HG03108 (cell line): ENCODE data around the gene C19orf38.
"Not testable (repeated sequence)": the region's sequence is repeated elsewhere in the genome, so short reads cannot be mapped to it uniquely, and the experiment has no call there.

Source experiments
- ATAC-seq: cut with Tn5 transposase; IDR thresholded peaks from one replicate; pipeline ENCODE4 v1.9.1; 2021; ENCODE audit warnings: moderate library complexity; ENCODE audit not compliant: unreplicated experiment

C19orf38 gene

DNA sequence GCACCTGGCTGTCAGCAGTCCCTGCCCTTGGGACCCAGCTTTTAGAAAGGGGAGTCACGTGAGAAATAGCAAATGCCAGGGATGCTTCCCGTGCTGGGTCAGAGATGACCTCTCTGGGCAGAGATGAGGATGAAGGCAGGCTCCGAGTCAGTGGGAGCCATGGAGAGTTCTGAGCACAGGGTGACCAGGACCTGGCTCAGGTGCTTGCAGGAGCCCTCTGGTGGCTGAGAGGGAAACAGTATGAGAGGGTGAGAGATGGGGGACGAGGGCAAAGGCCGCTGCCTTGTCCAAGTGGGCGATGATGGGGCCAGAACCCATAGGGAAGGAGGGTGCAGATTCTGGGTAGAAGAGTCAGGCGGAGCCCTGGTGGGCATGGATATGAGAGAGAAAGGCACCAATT is 28.0 kb upstream of the C19orf38 start:
- no peak for ATAC-seq

DNA sequence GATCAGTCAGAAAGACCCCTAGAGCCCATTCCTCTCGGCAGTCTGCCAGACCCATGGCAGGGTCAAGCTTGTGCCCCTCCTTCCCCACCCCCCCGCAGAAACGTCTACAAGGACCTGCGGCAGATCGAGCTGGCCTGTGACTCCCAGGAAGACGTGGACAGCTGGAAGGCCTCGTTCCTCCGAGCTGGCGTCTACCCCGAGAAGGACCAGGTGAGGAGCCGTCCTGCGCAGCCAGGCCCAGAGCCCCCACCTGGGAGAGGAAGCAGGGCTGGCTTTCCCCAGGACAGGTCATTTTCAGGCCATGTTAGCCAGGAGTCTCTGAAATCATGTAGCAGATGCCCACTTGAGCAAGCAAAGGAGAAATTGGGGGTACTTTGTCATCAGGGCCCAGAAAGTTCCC is 24.5 kb upstream of the C19orf38 start:
- ATAC-seq, result no peak

DNA sequence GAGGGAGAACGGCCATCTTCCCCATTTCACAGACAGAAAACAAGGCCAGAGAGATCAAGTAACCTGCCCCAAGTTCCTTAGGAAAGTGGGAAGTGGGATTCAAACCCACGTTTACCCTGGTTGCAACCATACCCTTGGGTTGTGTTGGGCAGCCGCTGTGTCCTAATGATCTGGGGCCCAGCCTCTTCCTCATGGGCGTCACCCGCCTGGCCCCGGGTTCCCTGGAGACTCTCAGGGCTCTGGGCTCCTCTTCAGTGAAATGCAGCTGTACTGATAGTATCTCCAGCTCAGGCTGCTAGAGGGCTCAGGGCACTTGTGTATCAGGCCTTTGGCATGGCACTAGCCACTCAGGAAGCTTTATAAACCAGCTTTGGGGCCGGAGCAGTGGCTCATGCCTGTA is 22.0 kb upstream of the C19orf38 start:
- ATAC-seq, result no peak

DNA sequence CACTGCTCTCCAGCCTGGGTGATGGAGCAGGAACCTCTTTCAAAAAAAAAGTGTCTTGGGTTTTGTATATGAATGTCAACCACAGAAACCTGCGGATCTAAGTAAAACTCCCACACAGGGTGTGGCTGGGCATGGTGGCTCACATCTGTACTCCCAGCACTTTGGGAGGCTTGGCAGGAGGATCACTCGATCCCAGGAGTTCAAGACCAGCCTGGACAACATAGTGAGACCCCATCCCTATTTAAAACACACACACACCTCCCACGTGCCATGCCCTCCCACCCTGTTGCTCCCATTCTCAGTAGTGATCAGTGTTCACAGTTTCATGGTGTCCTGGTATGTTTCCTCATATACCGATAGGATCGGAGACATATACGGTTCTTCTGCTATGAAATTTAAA is 21.4 kb upstream of the C19orf38 start:
- ATAC-seq, result no peak

- ATAC-seq, result no peak
These were observed 19.0 kb upstream of the C19orf38 start for GRCh38 chr19:10828981-10829821.

DNA sequence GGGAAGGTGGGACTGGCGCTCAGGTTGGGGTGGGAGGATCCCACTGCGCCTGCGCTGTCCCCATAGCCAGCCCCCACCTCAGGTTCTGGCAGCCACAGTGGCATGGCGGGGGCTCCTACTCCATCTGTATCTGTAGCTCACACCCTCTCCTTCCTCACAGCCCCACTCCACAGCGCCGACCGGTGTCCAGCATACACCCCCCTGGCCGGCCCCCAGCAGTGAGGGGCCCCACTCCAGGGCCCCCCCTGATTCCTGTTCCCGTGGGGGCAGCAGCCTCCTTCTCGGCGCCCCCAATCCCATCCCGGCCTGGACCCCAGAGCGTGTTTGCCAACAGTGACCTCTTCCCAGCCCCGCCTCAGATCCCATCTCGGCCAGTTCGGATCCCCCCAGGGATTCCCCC is 18.2 kb upstream of the C19orf38 start:
- ATAC-seq, result no peak

DNA sequence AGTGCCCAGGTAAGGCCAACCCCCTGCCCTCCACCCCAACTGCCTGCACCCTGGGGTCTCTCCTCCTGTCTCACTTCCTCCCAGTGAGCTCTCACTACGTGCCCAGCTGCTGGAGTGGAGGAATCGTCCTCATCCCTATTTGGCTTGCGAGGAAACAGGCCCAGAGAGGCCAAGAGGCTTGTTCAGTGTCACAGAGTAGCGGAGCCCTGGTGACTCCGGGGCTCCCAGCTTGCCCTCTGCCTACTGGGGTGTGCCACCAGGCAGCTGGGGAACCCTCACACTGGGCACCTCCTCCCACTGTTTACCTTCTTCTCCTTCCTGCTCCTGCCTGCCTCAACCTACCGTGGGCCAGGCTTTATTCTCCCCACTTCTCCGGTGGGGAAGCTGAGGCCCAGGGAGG is 17.8 kb upstream of the C19orf38 start:
- ATAC-seq, result no peak

- no peak for ATAC-seq
These were observed 17.1 kb upstream of the C19orf38 start for GRCh38 chr19:10830931-10831779.

DNA sequence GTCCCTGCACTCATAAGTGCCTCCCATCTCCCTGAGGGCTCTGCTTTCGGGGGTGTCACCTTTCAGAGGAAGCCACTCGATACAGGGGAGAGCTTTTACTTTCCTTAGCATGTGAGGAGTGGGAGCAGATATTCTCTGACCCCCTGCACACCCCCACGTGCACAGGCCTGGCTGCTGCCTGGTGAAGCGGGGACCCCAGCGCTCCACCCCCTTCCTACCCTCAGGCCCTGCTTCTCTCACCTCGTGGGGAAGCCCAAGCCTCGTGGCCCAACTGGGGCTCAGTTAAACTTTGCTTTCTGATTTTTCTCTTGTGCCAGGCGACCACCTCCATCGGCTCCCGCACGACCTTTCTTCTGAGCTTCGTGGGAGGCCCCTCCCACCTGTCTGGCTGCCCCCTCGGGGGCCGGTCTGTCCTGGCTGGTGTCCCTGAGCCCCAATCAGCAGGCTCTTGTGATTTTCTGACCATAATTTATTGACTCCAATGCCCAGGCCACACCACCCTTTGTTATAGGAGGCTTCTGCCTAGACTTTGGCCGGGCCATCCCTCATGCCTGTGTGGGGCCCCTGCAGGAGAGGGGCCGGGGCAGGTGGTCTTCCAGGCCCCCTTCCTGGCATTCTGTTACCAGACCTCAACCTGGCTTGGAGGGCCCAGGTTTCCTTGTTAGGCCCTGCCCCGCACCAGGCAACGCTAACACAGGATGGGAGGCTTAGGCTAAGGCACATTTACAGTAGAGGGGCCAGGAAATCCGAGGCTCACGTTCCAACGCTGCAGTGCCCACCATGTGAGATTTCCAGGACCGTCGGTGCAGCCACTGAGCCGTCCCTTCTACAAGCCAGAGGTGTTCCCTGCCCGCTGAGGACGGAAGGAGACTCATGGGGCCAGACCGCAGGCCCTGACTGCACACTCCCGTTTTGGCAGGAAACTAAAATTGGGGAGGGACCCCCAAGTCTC is 16.0 kb upstream of the C19orf38 start:
- ATAC-seq, result no peak

DNA sequence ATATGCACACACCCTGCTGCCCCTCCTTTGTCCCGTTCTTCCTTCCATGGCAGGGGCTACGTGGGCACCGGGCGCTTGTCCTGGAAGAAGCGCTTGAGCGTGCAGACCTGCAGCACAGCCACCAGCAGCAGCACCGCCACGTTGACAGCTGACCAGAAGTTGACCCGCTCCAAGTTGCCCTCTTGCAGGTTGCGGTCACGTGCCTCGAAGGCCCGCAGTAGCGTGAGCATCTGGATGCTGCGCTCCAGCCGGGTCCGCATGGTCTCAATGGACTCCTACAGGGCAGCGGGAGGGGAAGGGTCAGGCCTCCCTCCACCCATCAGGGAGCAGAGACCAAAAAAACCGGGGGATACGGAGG is 15.3 kb upstream of the C19orf38 start:
- ATAC-seq, result no peak

- no peak for ATAC-seq
These were observed 13.0 kb upstream of the C19orf38 start for GRCh38 chr19:10835089-10835753.

GRCh38 chr19:10835754-10836478 is 12.3 kb upstream of the C19orf38 start, which contains the start of gene TMED1:
Gene TMED1 (minus strand): TSS chr19:10836212. CDS start chr19:10836191, 21 bp downstream.
- ATAC-seq, result peak; percentile 64

DNA sequence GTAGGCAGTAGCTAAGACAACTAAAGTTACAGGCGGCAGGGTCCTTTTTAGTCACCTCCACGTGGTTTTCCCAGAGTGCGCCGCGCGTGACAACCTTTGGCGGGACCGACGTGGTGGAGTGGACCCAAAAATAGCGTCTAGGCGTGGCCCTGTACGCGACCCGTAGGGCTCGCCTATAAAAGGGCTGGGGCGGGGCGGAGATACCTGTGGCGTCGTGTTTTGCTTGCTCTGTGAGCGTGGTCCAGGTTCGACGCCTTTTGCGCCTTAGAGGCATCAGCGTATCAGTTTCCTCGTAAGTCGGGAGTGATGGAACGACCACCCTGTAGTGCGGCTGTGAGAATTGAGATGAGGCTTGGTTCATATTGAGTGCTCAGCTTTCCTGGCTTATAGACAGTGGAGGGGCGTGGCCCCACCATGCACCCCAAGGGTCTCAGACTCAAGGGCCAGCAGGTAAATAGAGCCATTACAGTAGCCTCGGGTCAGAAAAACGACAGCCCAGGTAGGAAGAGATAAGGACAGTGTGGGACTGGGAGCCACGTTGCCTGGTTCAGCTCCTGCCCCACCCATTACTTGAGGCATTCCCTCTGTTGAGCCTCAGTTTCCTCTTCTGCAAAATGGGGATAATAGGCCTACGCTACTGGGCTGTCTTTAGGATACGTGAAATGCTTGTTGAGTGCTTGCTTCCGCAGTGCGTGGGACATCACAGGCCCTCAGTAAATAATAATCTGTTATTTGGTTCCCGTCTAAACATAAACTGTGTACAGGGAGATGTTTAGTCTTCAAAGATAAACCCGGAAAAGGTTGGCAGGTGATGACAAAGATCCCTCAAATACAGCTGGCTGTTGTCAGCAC is 11.5 kb upstream of the C19orf38 start:
- peak; percentile 8 for ATAC-seq

DNA sequence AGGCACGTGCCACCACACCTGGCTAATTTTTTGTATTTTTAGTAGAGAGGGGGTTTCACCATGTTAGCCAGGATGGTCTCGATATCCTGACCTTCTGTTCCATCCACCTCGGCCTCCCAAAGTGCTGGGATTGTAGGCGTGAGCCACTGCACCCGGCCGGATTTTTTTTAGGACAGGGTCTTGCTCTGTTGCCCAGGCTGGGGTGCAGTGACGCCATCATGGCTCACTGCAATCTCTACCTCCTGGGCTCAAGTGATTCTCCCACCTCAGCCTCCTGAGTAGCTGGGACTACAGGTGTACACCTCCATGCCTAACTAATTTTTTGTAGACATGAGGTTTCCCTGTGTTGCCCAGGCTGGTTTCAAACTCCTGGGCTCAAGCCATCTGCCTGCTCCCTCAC is 10.6 kb upstream of the C19orf38 start:
- ATAC-seq, result not testable (repeated sequence)

GRCh38 chr19:10838377-10838776 is 9.8 kb upstream of the C19orf38 start:
- ATAC-seq, result no peak

- no peak for ATAC-seq
These were observed 8.8 kb upstream of the C19orf38 start for GRCh38 chr19:10839114-10840050.

GRCh38 chr19:10842788-10843187 is 5.4 kb upstream of the C19orf38 start:
- no peak for ATAC-seq
